ENCODE measurements around the gene DDR1.

Gene DDR1

DNA sequence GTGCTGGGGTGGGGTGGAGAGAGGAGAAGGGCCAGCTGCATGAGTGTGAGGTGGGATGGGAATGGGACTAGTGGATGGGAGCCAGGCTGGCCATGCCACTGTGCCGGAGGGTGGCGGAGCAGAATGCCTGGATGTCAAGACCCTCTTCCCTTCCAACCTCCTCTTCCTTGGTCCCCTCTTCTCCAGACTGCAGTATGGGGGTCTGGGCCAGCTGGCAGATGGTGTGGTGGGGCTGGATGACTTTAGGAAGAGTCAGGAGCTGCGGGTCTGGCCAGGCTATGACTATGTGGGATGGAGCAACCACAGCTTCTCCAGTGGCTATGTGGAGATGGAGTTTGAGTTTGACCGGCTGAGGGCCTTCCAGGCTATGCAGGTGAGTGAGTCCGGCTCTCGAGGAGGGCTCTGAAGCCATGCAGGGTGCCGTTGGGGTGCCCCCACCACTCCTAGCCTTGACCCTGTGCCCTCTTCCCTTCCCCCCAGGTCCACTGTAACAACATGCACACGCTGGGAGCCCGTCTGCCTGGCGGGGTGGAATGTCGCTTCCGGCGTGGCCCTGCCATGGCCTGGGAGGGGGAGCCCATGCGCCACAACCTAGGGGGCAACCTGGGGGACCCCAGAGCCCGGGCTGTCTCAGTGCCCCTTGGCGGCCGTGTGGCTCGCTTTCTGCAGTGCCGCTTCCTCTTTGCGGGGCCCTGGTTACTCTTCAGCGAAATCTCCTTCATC, 7.7 kb downstream of the DDR1 start:
- Histone ChIP-seq H3K4me2 (no peak overlapping the region), H4K20me1 (ENCODE audit: insufficient read depth) (no peaks in the 10 kb centered on the region), H3K4me3 (IDR thresholded peaks at IDR 0.05; ENCODE audit: insufficient read depth, low read depth, low read length) (no peak overlapping the region), H3K36me3 (ENCODE audit: insufficient read depth) (no peaks in the 10 kb centered on the region), H3K27me3 (ENCODE audit: insufficient read depth, low read depth) (peaks cover 10% of the 10 kb centered on the region; the same call in 1 of the 2 replicates), H3K9ac (no peak overlapping the region), H3K79me2 (ENCODE audit: insufficient read depth, low read depth) (no peaks in the 10 kb centered on the region), H3K27ac (no peak overlapping the region), H3K4me1 (ENCODE audit: low read depth, poor library complexity, severe bottlenecking) (no peaks in the 10 kb centered on the region), H2AFZ (ENCODE audit: low read depth) (no peak overlapping the region)
- TF ChIP-seq, protein P1, sequence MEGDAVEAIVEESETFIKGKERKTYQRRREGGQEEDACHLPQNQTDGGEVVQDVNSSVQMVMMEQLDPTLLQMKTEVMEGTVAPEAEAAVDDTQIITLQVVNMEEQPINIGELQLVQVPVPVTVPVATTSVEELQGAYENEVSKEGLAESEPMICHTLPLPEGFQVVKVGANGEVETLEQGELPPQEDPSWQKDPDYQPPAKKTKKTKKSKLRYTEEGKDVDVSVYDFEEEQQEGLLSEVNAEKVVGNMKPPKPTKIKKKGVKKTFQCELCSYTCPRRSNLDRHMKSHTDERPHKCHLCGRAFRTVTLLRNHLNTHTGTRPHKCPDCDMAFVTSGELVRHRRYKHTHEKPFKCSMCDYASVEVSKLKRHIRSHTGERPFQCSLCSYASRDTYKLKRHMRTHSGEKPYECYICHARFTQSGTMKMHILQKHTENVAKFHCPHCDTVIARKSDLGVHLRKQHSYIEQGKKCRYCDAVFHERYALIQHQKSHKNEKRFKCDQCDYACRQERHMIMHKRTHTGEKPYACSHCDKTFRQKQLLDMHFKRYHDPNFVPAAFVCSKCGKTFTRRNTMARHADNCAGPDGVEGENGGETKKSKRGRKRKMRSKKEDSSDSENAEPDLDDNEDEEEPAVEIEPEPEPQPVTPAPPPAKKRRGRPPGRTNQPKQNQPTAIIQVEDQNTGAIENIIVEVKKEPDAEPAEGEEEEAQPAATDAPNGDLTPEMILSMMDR (conservative IDR thresholded peaks at IDR 0.05; ENCODE audit: low read depth, low read length): no peak

DNA sequence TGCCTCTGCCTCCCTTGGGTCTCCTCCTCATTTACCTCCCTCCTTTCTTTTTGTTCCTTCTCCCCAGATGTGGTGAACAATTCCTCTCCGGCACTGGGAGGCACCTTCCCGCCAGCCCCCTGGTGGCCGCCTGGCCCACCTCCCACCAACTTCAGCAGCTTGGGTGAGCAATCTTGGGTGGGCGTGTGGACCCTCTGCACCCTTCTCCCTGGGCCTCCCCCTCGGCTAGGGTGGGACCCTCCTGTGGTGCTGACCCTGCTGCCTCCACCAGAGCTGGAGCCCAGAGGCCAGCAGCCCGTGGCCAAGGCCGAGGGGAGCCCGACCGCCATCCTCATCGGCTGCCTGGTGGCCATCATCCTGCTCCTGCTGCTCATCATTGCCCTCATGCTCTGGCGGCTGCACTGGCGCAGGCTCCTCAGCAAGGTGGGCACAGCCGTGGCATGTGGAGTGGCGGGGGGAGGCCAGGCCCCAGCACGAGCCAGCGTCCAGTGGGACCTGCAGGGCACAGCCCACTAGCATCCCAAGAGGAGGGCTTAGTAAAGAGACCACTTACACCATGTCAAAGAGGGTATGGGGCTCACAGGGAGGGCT, 8.8 kb downstream of the DDR1 start:
- H3K36me3 ChIP-seq (ENCODE audit: insufficient read depth): no peaks in the 10 kb centered on the region

DNA sequence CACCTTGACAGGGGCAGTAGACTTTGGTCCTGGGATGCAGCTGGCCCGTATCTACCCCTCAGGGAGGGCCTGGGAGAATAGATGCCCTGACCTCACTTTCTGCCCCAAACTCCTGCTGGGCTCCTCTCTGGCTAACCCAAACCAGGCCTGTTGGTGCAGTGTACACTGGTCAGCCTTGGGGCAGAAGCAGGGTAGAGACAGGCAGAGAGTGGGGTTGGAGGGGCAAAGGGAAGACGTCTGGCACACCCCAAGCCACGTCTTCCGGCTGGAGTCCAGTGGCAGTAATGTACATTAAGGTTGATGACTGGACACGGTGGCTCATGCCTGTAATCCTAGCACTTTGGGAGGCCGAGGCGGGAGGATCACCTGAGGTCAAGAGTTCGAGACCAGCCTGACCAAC, 9.3 kb downstream of the DDR1 start:
- no peaks in the 10 kb centered on the region for H3K36me3 ChIP-seq (ENCODE audit: insufficient read depth)
- H3K4me3 ChIP-seq (IDR thresholded peaks at IDR 0.05; ENCODE audit: insufficient read depth, low read depth, low read length): no peak overlapping the region
- H2AFZ ChIP-seq (ENCODE audit: low read depth): no peak overlapping the region
- no peaks in the 10 kb centered on the region for H3K4me1 ChIP-seq (ENCODE audit: low read depth, poor library complexity, severe bottlenecking)
- H3K27me3 ChIP-seq (ENCODE audit: insufficient read depth, low read depth): peaks cover 10% of the 10 kb centered on the region; the same call in 1 of the 2 replicates
- no peak overlapping the region for H3K4me2 ChIP-seq
- H3K79me2 ChIP-seq (ENCODE audit: insufficient read depth, low read depth): no peaks in the 10 kb centered on the region
- no peaks in the 10 kb centered on the region for H4K20me1 ChIP-seq (ENCODE audit: insufficient read depth)
- TF ChIP-seq, protein P1 (conservative IDR thresholded peaks at IDR 0.05; ENCODE audit: low read depth, low read length): no peak
- H3K27ac ChIP-seq: no peak overlapping the region
- no peak overlapping the region for H3K9ac ChIP-seq

More for the DNA sequence above, 8.8 kb downstream of the DDR1 start:
- H3K4me3 ChIP-seq (IDR thresholded peaks at IDR 0.05; ENCODE audit: insufficient read depth, low read depth, low read length): no peak overlapping the region
- H3K4me2 ChIP-seq: no peak overlapping the region
- H3K4me1 ChIP-seq (ENCODE audit: low read depth, poor library complexity, severe bottlenecking): no peaks in the 10 kb centered on the region
- H3K27me3 ChIP-seq (ENCODE audit: insufficient read depth, low read depth): peaks cover 10% of the 10 kb centered on the region; the same call in 1 of the 2 replicates
- no peaks in the 10 kb centered on the region for H3K79me2 ChIP-seq (ENCODE audit: insufficient read depth, low read depth)
- TF ChIP-seq, protein P1 (conservative IDR thresholded peaks at IDR 0.05; ENCODE audit: low read depth, low read length): no peak
- H3K9ac ChIP-seq: no peak overlapping the region
- no peak overlapping the region for H2AFZ ChIP-seq (ENCODE audit: low read depth)
- no peak overlapping the region for H3K27ac ChIP-seq
- H4K20me1 ChIP-seq (ENCODE audit: insufficient read depth): no peaks in the 10 kb centered on the region

DNA sequence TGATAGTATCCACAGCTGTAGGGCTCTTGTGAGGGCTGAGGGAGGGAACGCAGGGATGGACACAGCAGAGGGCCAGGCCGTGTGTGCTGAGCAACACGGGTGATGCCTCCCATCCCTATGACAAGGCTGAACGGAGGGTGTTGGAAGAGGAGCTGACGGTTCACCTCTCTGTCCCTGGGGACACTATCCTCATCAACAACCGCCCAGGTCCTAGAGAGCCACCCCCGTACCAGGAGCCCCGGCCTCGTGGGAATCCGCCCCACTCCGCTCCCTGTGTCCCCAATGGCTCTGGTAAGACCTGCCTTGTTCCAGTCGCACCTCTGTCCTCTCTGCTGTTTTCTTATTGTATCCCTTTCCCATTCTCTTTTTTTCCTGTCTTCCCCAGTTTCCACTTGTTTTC, 10.1 kb downstream of the DDR1 start:
- no peak overlapping the region for H2AFZ ChIP-seq (ENCODE audit: low read depth)
- H3K9ac ChIP-seq: no peak overlapping the region
- H3K4me3 ChIP-seq (IDR thresholded peaks at IDR 0.05; ENCODE audit: insufficient read depth, low read depth, low read length): no peak overlapping the region
- H3K27me3 ChIP-seq (ENCODE audit: insufficient read depth, low read depth): peaks cover 10% of the 10 kb centered on the region; the same call in 1 of the 2 replicates
- TF ChIP-seq, protein P1 (conservative IDR thresholded peaks at IDR 0.05; ENCODE audit: low read depth, low read length): no peak
- no peaks in the 10 kb centered on the region for H4K20me1 ChIP-seq (ENCODE audit: insufficient read depth)
- no peaks in the 10 kb centered on the region for H3K79me2 ChIP-seq (ENCODE audit: insufficient read depth, low read depth)
- H3K4me2 ChIP-seq: no peak overlapping the region
- no peaks in the 10 kb centered on the region for H3K36me3 ChIP-seq (ENCODE audit: insufficient read depth)
- H3K27ac ChIP-seq: no peak overlapping the region
- no peaks in the 10 kb centered on the region for H3K4me1 ChIP-seq (ENCODE audit: low read depth, poor library complexity, severe bottlenecking)
